Activated CD8-positive, alpha-beta memory T cell treated with anti-CD3 and anti-CD28 coated beads for 1 hour (primary cell): ENCODE data around the gene WDR45B.

Experiments
- DNase-seq, 2 donors: peaks; one replicate each; pipeline ENCODE4 v3.0.0-alpha.2; 2020; ENCODE audit warnings: low read depth in 1 of 2; ENCODE audit errors: extremely low read depth in 1 of 2

The WDR45B gene

DNA sequence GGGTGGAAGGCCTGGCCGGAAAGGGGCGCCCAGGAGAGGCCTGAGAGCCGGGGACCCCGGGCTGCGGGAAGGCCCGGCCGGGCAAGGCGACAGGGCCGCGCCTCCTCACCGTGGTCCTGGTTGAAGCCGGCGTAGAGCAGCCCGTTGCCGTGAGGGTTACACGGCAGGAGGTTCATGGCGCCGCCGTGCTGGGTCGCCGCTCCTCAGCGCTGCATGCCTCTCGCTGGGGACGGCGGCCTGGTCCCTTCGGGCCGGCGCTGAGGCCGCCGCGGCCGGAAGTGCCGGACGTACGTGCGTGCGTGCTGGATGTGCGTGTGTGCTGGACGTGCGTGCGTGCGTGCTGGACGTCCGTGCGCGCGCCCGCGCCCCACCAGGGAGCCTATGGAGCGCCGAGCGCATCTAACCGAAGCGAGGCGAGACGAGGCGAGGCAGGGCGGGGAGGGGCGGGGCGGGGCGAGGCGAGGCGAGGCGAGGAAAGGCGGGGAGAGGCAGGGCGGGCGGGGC is at the start of gene WDR45B:
Gene WDR45B, minus strand, starts transcription at position 280 of the 504 bp plus-strand sequence. Its CDS starts 104 bp downstream, at position 176.
- DNase-seq: peak; percentile 64 to 68

- no peak for DNase-seq
Observed at GRCh38 chr17:82697808-82698064, 49.5 kb upstream of the WDR45B start.

DNA sequence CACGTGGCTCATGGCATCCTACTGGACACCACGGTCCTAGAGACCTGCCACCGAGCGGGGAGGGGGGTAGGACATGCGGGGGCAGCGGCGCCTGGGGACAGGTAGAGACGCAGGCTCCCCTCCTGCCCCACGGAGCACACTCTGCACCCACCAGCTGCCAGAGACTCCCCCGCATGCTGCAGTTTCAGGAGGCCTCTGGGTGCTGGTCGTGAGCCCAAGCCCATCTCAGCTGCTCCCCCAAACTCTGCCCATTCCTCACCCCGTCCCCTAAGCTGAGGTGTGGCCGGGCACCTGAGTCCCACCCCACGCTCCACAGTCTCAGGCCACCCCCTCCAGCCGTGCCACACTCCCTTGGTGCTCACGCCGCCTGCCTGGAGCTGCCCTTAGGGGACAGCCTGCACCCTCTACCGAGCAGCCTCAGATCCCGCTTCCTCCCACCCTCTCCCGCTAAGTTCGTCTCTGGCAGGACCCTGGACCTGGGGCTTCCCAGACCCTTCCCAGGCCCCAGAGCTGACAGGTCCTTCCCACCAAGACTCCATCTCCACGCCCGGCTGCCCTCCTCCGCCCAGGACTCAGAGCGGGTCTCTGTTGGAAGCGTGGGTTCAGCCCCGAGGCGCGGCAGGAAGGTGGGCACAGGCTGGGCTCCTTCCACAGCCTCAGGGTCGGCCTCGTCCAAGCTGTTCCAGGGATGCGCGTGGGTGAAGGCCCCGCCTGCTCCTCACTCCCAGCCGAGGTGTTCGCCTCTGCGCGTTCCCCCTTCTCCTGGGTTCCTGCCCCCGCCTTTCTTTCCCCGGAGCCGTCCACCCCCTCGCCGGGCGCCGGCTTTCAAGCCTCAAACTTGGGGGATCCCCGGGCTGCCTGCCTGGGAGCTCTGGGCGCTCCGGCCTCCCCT is 48.9 kb upstream of the WDR45B start:
- DNase-seq: no peak

DNA sequence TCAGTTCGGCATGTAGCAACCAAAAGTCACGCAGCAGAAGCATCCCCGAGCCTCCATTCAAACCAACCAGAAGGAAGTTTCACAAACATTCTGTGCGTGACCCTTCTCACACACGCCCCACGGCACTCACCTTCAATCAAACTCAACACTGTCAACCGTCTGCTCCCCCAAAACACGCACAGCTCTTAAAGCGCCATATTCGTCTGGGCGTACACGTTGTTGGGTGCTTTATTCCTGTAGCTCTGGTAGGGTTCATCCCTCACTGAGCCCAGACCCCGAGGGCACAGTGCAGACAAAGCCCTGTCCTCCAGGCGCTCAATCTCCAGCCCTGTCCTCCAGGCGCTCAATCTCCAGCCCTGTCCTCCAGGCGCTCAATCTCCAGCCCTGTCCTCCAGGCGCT is 48.0 kb upstream of the WDR45B start:
- DNase-seq: no peak

DNA sequence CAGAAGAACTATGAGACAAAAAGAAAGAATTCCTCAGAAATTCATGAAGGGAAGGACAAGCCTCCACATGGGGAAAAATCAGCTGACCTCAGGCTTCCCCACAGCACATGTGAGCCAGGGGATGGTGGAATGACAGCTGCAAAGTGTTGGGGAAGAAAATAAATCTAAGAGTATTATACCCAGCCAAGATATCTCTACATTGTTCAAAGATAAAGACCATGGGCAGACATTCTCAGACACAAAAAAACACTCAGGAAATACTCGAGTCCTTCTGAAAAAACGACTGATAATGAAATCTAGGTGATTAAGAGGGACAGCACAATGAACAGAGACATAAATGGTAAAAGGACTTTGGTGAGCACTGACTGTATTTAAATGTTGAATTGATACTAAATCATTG is 46.4 kb upstream of the WDR45B start:
- no peak for DNase-seq

DNA sequence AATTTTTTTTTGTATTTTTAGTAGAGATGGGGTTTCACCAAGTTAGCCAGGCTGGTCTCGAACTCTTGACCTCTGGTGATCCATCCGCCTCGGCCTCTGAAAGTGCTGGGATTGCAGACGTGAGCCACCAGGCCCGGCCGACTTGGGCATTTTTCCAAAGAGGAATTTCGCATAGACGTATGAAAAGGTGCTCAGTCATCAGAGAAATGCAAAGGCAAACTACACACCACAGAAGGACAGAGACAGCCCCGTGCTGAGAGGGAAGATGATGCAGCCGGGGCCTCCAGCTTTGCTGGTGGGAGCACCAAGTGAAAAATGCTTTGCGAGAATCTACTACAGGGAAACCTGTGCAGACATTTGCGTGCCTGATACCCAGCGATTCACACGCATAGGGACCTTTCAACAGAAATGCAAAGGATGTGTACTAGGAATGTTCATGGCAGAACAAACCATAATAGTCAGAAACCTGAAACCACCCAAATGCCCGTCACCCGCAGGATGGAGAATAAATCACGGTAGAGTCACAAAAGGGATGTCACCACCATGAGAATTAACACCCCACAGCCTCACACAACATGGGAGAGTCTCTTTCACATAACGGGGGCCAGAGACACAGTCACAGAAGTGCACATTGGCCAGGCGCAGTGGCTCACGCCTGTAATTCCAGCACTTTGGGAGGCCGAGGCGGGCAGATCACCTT is 45.1 kb upstream of the WDR45B start:
- DNase-seq: no peak

DNA sequence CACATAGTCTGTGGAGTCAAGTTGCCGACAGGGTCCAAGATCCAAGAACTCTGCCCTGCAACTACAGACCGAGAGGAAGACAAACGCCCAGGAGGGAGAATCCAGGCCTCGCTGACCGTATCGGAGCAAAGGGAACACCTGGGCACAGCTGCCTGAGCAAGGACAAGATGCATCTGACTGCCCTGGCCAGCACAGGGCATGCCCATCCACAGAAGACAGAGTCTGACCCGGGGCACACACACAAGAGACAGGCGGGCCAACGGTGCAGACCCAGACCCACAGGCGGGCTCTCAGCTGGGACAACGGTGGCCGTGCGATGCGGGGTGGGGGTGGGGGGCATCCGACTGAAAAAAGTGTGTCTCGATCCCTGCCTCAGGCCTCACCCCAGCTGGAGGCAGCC is 44.0 kb upstream of the WDR45B start:
- DNase-seq: no peak

- DNase-seq: no peak
Observed at GRCh38 chr17:82691714-82692113, 43.5 kb upstream of the WDR45B start.

GRCh38 chr17:82690786-82691489 is 42.7 kb upstream of the WDR45B start:
- no peak for DNase-seq

DNA sequence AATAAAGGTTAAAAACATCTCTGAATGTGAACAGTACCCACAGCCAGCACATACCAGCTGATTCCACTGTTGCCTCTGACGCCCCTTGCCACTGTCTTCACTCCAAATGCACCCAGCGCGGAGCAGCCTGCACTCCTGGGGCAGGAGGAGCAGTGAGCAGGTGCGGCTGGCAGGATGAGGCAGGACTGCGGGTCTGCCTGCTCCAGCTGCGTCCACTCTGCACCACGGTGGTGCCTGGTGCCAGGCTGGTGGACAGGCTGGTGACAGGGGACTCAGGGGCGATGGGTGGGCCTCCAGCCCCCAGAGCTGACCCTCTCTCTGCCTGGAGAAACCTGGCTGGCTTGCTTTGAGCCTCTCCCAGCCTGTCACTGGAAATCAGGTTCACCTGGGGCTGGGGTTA is 40.8 kb upstream of the WDR45B start:
- no peak for DNase-seq

DNA sequence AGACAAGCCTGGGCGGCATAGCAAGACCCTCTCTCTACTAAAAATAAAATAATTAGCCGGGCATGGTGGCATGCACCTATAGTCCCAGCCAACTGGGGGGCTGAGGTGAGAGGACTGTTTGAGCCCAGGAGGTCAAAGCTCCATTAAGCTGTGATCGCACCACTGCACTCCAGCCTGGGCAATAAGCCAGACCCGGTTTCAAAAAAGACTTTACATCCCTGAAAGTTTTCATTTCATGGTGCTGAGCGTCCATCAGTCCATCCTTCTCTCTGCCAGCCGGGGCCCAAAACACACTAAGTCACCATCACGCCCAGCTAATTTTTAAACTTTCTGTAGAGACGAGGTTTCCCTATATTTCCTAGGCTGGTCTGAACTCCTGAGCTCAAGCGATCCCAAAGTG is 39.6 kb upstream of the WDR45B start:
- no peak for DNase-seq

DNA sequence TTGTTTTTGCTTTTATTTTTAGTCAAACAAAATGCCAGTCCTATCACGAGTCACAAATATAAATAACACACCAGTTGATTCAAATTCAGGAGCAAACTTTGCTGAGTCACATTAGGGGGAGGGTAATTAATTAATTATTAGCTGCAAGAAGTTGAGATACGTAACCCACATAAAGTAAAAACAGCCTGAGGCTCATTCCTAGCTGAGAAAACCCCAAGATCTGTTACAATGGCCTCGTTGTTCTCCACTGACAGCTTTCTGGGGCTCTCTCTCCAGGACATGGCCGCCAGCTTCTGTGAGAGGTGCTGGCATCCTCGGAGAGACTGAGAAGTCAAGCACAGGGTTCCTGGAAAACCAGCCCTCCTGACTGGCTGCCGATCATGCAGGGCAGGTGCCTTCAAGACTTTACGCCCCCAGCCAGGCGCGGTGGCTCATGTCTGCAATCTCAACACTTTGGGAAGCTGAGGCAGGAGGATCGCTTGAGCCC is 39.2 kb upstream of the WDR45B start:
- DNase-seq: no peak

GRCh38 chr17:82686366-82687324 is 38.4 kb upstream of the WDR45B start:
- no peak for DNase-seq

DNA sequence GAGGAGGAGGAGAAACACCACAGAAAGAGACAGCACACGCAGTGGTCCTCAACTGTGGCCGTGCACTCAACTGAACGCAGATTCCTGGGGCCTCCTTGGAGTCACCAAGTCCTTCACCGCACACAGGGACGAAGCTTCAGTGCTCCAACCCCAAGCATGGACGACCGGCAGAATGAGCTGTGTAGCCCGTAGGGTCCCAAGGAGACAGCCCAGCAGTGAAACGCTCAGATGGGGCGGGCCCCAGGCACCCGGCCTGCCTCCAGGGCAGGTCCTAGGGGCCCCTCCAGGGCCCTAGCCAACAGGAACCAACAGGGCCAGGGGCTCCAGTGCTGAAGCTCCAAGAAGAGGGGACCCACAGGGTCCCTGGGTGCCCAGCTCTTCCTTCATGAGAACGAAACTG is 37.0 kb upstream of the WDR45B start:
- DNase-seq: no peak

DNA sequence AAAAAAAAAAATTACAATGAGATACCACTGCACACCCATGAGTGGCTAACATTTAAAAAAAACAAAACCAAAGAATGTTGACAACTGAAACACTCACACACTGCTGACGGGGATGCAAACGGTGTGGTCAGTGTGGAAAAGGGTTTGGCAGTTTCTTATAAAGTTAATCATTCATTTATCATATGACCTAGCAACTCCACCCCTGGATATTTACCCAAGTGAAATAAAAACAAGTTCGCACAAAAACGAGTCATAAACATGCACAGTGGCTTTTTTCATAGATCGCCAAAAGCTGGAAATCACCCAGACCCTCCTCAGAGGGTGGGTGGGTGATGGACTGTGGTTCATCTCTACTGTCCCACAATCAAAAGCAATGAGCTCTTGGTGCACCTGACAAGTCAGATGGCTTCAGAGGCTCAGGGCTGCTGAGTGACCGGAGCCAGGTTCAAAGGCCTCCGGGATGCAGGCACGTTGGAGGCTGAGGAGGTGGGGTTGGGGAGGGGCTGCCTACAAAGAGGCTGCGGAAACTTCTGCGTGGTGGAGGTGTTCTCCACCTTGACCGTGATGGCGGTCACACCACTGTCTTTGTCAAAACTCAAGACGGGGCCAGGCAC is 36.1 kb upstream of the WDR45B start:
- DNase-seq: no peak

- no peak for DNase-seq
Observed at GRCh38 chr17:82683534-82683933, 35.3 kb upstream of the WDR45B start.

- DNase-seq: no peak
Observed at GRCh38 chr17:82681547-82681946, 33.3 kb upstream of the WDR45B start.

DNA sequence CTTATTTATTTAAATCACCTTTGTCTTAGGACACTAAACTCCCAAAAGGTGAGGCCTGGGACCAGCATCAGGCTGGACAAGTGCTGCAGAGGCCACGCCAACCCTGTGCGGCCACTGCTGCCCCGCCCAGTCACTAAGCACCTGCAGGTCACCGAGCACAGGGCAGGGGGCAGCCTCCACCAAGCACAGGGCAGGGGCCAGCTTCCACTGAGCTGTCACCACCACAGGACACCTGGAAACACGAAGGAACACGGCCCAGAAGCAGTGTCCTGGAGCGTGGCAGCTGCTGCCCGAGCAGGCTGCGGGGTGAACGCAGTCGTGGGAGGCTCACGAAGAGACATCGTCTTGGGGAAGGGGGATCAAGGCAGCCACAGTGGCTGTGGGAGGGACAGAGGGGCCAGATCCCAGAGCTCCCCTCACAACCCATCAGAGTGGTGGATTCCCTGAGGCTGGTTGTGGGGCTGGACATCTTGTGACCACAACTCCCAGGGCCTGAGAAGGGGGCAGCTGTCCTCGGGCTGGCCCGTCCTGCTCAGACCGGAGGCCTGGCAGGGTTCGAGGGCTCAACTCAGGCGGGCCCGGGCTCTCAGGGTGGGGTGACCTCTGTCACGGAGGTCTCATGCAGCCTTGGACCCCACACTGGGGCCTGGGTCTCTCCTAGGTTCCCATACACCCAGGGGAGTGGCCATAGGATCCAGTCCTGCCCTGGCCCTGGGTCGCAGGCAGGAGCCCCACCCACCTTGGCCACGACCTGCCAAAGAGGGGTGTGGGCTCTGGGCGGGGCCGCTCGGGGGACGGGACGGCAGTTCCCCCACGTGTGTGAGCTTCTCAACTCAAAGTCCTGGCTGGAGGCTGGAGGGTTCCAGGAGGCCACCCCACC is 31.6 kb upstream of the WDR45B start:
- no peak for DNase-seq
